Measurements from ENCODE around the gene SLC39A5.

Gene SLC39A5

DNA sequence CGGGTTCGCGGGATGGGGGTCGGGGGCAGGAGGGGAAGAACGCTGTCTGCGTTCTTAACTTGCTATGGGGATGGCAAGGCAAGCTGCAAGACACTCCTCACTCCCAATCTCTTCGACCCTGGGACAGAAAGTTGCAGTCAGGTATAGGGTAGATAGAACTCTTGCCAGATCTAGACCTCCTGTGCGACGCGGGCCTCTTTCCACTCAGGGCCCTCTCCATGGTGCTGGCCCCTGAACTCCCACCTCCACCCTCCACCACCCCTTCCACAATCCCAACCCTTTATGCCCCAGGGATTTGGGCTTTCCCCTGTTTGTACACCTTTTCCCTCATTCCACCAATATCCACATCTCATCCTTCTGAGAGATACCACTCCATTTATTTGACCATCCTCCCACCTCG, 4.9 kb upstream of the SLC39A5 start:
- Histone ChIP-seq H3K9me3 (no peaks in the 10 kb centered on the region), H3K4me1 (no peaks in the 10 kb centered on the region), H3K4me3 (ENCODE audit: low read depth, low read length) (peak overlapping the region; percentile 94), H3K36me3 (no peaks in the 10 kb centered on the region), H3K27me3 (no peaks in the 10 kb centered on the region)
- TF ChIP-seq, protein P1, sequence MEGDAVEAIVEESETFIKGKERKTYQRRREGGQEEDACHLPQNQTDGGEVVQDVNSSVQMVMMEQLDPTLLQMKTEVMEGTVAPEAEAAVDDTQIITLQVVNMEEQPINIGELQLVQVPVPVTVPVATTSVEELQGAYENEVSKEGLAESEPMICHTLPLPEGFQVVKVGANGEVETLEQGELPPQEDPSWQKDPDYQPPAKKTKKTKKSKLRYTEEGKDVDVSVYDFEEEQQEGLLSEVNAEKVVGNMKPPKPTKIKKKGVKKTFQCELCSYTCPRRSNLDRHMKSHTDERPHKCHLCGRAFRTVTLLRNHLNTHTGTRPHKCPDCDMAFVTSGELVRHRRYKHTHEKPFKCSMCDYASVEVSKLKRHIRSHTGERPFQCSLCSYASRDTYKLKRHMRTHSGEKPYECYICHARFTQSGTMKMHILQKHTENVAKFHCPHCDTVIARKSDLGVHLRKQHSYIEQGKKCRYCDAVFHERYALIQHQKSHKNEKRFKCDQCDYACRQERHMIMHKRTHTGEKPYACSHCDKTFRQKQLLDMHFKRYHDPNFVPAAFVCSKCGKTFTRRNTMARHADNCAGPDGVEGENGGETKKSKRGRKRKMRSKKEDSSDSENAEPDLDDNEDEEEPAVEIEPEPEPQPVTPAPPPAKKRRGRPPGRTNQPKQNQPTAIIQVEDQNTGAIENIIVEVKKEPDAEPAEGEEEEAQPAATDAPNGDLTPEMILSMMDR (IDR thresholded peaks at IDR 0.05; ENCODE audit: low read depth, low read length) = no peak
- DNase-seq = no peak

GRCh38 chr12:56229082-56229481, 769 bp upstream of the SLC39A5 start:
- no peaks in the 10 kb centered on the region for H3K4me1 ChIP-seq
- H3K27me3 ChIP-seq = no peaks in the 10 kb centered on the region
- H3K4me3 ChIP-seq (ENCODE audit: low read depth, low read length) = no peak overlapping the region
- no peaks in the 10 kb centered on the region for H3K36me3 ChIP-seq
- DNase-seq = no peak
- TF ChIP-seq, protein P1 (IDR thresholded peaks at IDR 0.05; ENCODE audit: low read depth, low read length) = no peak
- H3K9me3 ChIP-seq = no peaks in the 10 kb centered on the region

DNA sequence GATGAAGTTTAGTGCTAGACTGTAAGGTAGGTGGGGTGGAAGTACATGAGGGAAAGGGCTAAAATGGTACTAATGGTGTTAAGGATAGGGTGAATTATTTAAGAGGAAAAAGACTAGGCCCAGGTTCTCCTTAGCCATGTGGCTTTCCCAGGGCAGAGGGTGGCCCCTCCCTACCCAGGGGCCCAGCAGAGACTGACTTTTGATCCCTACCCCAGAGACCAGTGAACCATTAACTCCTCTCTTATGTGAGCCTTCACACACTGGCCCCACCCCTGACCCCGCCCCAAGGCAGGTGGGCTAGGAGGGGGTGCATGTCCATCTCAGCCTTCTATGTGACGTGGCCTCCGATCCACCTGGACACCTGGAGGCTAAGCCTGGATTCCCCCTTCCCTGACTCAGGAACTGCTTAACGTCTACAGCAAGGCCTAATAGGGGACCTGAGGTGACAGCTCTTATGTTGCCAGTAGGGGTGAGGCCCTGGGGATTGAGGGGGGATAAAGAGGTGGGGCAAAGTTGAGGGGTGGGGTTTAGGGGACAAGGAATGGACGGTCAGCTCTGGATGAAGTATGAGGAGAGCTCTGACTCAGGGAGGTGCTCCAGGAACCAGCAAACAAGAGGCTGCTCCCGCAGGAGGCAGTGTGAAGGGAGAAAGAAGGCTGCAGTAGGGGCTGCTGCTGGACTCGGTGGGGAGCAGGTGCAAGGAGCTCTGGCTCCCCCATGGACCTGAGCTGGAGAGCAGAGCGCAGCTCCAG, 757 bp downstream of the SLC39A5 start:
- TF ChIP-seq, protein P1 (IDR thresholded peaks at IDR 0.05; ENCODE audit: low read depth, low read length) = no peak
- no peak for DNase-seq

GRCh38 chr12:56231184-56231582, 1.3 kb downstream of the SLC39A5 start:
- Histone ChIP-seq H3K4me3 (ENCODE audit: low read depth, low read length) (no peak overlapping the region), H3K9me3 (no peaks in the 10 kb centered on the region), H3K4me1 (no peaks in the 10 kb centered on the region), H3K36me3 (no peaks in the 10 kb centered on the region), H3K27me3 (no peaks in the 10 kb centered on the region)
- TF ChIP-seq, protein P1 (IDR thresholded peaks at IDR 0.05; ENCODE audit: low read depth, low read length) = no peak
- no peak for DNase-seq

More for the DNA sequence above, 757 bp downstream of the SLC39A5 start:
- no peaks in the 10 kb centered on the region for H3K36me3 ChIP-seq
- H3K4me3 ChIP-seq (ENCODE audit: low read depth, low read length) = no peak overlapping the region
- no peaks in the 10 kb centered on the region for H3K4me1 ChIP-seq
- H3K27me3 ChIP-seq = no peaks in the 10 kb centered on the region
- H3K9me3 ChIP-seq = no peaks in the 10 kb centered on the region

DNA sequence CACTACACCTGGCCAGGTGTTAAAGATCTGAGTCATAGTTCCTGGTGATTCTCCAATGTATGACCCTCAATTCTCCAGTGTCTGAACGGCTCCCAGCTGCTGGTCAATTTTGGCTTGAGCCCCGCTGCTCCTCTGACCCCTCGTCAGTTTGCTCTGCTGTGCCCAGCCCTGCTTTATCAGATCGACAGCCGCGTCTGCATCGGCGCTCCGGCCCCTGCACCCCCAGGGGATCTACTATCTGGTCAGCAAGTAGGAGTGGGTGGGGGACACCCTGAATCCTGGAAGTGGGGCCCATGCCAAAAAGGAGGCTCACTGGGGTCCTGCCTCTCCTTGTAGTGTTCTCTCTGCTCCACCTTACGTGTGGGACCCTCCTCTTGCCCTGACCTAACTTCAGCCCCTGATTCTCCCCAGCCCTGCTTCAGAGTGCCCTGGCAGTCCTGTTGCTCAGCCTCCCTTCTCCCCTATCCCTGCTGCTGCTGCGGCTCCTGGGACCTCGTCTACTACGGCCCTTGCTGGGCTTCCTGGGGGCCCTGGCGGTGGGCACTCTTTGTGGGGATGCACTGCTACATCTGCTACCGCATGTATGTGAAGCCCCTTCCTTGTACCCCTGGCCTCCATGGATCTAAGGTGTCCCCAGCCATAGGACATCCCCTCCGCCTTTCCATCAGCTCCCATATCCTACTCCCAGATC, 5.0 kb downstream of the SLC39A5 start:
- Histone ChIP-seq H3K27me3 (no peaks in the 10 kb centered on the region), H3K9me3 (no peaks in the 10 kb centered on the region), H3K4me3 (ENCODE audit: low read depth, low read length) (no peak overlapping the region), H3K4me1 (no peaks in the 10 kb centered on the region), H3K36me3 (no peaks in the 10 kb centered on the region; the same call in 1 of the 2 replicates)
- DNase-seq = no peak
- TF ChIP-seq, protein P1 (IDR thresholded peaks at IDR 0.05; ENCODE audit: low read depth, low read length) = no peak

DNA sequence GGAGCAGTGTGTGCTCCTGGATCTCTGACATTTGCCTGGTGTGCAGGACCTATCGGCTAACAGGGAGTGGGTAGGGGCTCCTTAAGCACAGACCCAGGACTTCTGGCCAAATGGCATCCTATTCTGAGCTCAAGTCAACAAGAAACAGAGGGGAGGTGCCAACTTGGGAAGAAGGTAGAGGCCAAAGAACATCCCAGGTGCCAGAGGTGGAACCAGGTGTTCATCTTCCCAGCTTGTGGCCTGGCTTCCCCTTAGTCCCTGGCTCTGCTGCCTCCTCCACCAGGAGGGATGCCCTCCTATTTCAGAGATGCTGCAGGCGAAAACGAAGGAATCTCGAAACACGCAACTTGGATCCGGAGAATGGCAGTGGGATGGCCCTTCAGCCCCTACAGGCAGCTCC, 6.2 kb downstream of the SLC39A5 start:
- Histone ChIP-seq H3K4me3 (ENCODE audit: low read depth, low read length) (no peak overlapping the region), H3K36me3 (no peaks in the 10 kb centered on the region; the same call in 1 of the 2 replicates), H3K27me3 (no peaks in the 10 kb centered on the region), H3K9me3 (no peaks in the 10 kb centered on the region), H3K4me1 (no peaks in the 10 kb centered on the region)
- no peak for DNase-seq
- TF ChIP-seq, protein P1 (IDR thresholded peaks at IDR 0.05; ENCODE audit: low read depth, low read length) = no peak
